K562 (cell line): Measurements from ENCODE around the gene MRM3.

Source experiments
- BRD9 ChIP-seq: fragments of 450-650 bp; IDR thresholded peaks from 2 replicates; pipeline ENCODE4 v1.6.1; 2018; ENCODE audit warnings: low read depth; ENCODE audit not compliant: partially characterized antibody
- CTCF ChIP-seq, 3 experiments: IDR thresholded peaks in 2 of 3; conservative IDR thresholded peaks in 1 of 3; 2 replicates each; pipeline ENCODE4 v1.5.1; 2011 to 2012; ENCODE audit warnings: low read length in 3 of 3, mild to moderate bottlenecking in 3 of 3, control low read depth in 2 of 3, improper control_type of control experiment in 1 of 3, inconsistent platforms in 1 of 3, low read depth in 1 of 3, mixed read lengths in 1 of 3, moderate library complexity in 1 of 3; ENCODE audit not compliant: insufficient read depth in 2 of 3
- DMBX1 ChIP-seq: fragments of 250-450 bp; sonication (Bioruptor Pico); IDR thresholded peaks from 2 replicates; pipeline ENCODE4 v1.8.0; 2022; ENCODE audit warnings: inconsistent platforms, mild to moderate bottlenecking, moderate library complexity, borderline replicate concordance
- GATA2 ChIP-seq: sonication (generic); formaldehyde crosslinking; IDR thresholded peaks from 2 replicates; pipeline ENCODE4 v1.4.0; 2020; ENCODE audit warnings: mild to moderate bottlenecking, missing genetic modification reagents
- HOXB6 ChIP-seq: fragments of 250-450 bp; sonication (Bioruptor Pico); IDR thresholded peaks from 2 replicates; pipeline ENCODE4 v1.5.1; 2022; ENCODE audit warnings: mild to moderate bottlenecking, borderline replicate concordance
- MAFF ChIP-seq: IDR thresholded peaks from 2 replicates; pipeline ENCODE4 v1.6.1; 2012; ENCODE audit warnings: low read length, improper control_type of control experiment
- MAFK ChIP-seq: IDR thresholded peaks from 2 replicates; pipeline ENCODE4 v1.6.1; 2011; ENCODE audit warnings: low read length, improper control_type of control experiment
- SREBF2 ChIP-seq: sonication (generic); formaldehyde crosslinking; IDR thresholded peaks from 2 replicates; pipeline ENCODE4 v1.4.0; 2020; ENCODE audit warnings: mild to moderate bottlenecking, missing genetic modification reagents
- TARDBP ChIP-seq: fragments of 450-650 bp; IDR thresholded peaks from 2 replicates; pipeline ENCODE4 v1.6.1; 2016
- USF2 ChIP-seq: sonication (generic); formaldehyde crosslinking; IDR thresholded peaks from 2 replicates; pipeline ENCODE4 v1.5.0; 2020; ENCODE audit warnings: missing genetic modification reagents
- ZBTB7A ChIP-seq: IDR thresholded peaks from 2 replicates; pipeline ENCODE4 v1.6.1; 2011; ENCODE audit warnings: low read depth, mild to moderate bottlenecking, low read length, moderate library complexity, borderline replicate concordance; ENCODE audit not compliant: control insufficient read depth
- ZNF12 ChIP-seq: sonication (generic); formaldehyde crosslinking; IDR thresholded peaks from 2 replicates; pipeline ENCODE4 v1.4.0; 2020; ENCODE audit warnings: mild to moderate bottlenecking, missing genetic modification reagents
- ZNF436 ChIP-seq: fragments of 250-450, 450-650 bp; sonication (Bioruptor Pico); formaldehyde crosslinking; IDR thresholded peaks from 2 replicates; pipeline ENCODE4 v1.7.0; 2020; ENCODE audit warnings: mild to moderate bottlenecking

GRCh38 chr17:794876-795275 is 12.7 kb downstream of the MRM3 start:
- TF ChIP-seq MAFK (no peak), SREBF2 (CRISPR knock-in tag) (no peak), USF2 (CRISPR knock-in tag) (no peak), TARDBP (no peak), GATA2 (CRISPR knock-in tag) (no peak), BRD9 (no peak), CTCF (IDR thresholded peaks at IDR 0.05 in 2 of 3, conservative IDR thresholded peaks at IDR 0.05 in 1 of 3; ENCODE audit: insufficient read depth in 2 of 3, low read depth in 1 of 3, low read length in 3 of 3) (peak; percentile 76 to 81 (median 77)), MAFF (no peak), ZBTB7A (no peak), HOXB6 (CRISPR knock-in tag) (no peak), ZNF436 (CRISPR knock-in tag) (no peak), DMBX1 (CRISPR knock-in tag) (no peak), ZNF12 (no peak)
